NB4 (cell line): ENCODE data around the gene WDR1.
A peak's percentile ranks its signal among the peaks of the same experiment; 100 is the strongest.

ENCODE experiments used
- DNase-seq: peaks from one replicate; pipeline ENCODE4 v3.0.0; 2010; ENCODE audit warnings: low read depth
- H3K4me3 ChIP-seq: one replicate; pipeline ENCODE4 v1.5.1; 2011; ENCODE audit warnings: mild to moderate bottlenecking, low read depth, low read length, moderate library complexity
- MYC ChIP-seq: IDR thresholded peaks from 2 replicates; pipeline ENCODE4 v1.6.1; 2011; ENCODE audit warnings: low read depth, low read length
- POLR2A ChIP-seq: IDR thresholded peaks from 2 replicates; pipeline ENCODE4 v1.6.1; 2011; ENCODE audit warnings: mild to moderate bottlenecking; ENCODE audit not compliant: insufficient read length; ENCODE audit errors: extremely low read depth
- TF ChIP-seq, protein P1 (sequence below): IDR thresholded peaks from one replicate; pipeline ENCODE4 v1.5.1; 2012; ENCODE audit warnings: low read depth, low read length
- TF ChIP-seq, protein P2 (sequence below): IDR thresholded peaks from 2 replicates; pipeline ENCODE4 v1.6.1; 2011; ENCODE audit warnings: low read depth, low read length

The WDR1 gene

DNA sequence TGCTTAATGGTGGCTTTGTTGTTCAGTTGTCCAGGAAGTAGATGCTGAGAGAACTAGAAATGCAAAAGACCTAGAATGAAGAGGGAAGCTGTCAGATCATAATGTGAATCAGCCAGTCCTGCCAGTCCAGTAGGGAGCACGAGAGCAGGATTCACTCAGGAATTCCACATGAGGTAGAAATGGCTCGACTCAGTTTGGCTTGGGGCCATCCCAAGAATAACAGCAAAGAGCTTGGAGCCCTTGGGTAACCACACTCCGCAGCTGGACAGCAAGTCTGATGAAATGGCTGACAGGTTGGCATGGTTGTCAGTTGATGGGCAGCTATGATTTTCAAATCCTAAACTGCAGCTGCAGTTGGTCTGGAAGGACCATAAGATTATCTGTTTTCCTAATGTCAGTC is 44.5 kb upstream of the WDR1 start:
- TF ChIP-seq POLR2A (no peak), MYC (no peak)
- TF ChIP-seq, protein P1, sequence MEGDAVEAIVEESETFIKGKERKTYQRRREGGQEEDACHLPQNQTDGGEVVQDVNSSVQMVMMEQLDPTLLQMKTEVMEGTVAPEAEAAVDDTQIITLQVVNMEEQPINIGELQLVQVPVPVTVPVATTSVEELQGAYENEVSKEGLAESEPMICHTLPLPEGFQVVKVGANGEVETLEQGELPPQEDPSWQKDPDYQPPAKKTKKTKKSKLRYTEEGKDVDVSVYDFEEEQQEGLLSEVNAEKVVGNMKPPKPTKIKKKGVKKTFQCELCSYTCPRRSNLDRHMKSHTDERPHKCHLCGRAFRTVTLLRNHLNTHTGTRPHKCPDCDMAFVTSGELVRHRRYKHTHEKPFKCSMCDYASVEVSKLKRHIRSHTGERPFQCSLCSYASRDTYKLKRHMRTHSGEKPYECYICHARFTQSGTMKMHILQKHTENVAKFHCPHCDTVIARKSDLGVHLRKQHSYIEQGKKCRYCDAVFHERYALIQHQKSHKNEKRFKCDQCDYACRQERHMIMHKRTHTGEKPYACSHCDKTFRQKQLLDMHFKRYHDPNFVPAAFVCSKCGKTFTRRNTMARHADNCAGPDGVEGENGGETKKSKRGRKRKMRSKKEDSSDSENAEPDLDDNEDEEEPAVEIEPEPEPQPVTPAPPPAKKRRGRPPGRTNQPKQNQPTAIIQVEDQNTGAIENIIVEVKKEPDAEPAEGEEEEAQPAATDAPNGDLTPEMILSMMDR, result no peak
- TF ChIP-seq, protein P2, sequence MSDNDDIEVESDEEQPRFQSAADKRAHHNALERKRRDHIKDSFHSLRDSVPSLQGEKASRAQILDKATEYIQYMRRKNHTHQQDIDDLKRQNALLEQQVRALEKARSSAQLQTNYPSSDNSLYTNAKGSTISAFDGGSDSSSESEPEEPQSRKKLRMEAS, result no peak
- H3K4me3 ChIP-seq, result no peak overlapping the region
- DNase-seq, result no peak

DNA sequence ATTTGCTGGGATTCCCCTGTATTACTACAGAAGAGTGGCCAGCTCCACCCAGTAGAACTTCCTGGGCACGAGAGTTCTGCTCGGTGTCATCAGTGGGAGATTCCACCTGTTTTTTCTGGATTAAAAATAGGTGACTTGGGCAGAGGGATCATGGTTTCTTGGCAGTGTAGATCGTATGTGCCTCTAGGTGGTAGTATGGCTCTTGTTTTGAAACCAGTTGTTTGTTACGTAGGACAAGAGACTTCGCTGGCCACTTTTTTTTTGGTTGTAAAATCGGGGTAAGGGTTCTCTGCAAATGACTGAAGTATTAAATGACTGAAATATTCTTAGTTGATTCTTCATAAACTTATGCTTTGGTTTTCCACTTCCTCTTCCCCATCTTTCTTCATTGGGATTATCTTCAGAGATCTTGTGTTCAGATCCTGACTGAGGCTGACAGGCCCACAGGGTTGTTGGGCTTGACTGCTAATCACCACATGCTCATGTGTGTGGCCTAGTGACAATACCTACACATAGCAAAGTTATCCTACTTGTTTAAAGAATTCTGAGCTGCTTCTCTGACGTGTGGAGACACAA is 43.8 kb upstream of the WDR1 start:
- DNase-seq, result peak; percentile 62
- TF ChIP-seq MYC (no peak), POLR2A (no peak)
- TF ChIP-seq, protein P1, result peak; percentile 58
- TF ChIP-seq, protein P2, result no peak

DNA sequence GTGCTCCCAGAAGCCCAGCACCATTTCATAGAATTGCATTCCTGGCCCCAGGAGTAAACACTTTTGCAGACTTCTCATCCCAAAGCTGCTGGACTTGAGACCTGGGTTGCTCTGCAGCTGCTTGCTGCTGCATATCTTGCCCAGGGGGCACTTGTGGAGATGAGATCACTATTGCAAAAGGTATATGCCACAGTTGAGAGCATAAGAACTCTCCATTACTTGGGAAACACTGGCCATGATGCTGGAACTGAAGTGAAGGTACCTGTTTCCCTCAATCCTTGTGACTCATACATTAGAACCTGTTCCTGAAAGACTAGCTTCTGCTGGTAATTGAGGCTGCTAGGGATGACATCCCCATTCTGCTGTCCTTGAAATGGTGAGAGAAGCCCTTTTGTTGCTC is 43.1 kb upstream of the WDR1 start:
- H3K4me3 ChIP-seq, result no peak overlapping the region
- TF ChIP-seq, protein P2, result no peak
- no peak for TF ChIP-seq POLR2A
- no peak for TF ChIP-seq MYC
- TF ChIP-seq, protein P1, result no peak
- DNase-seq, result no peak

More for the DNA sequence above, 43.8 kb upstream of the WDR1 start:
- H3K4me3 ChIP-seq, result no peak overlapping the region

DNA sequence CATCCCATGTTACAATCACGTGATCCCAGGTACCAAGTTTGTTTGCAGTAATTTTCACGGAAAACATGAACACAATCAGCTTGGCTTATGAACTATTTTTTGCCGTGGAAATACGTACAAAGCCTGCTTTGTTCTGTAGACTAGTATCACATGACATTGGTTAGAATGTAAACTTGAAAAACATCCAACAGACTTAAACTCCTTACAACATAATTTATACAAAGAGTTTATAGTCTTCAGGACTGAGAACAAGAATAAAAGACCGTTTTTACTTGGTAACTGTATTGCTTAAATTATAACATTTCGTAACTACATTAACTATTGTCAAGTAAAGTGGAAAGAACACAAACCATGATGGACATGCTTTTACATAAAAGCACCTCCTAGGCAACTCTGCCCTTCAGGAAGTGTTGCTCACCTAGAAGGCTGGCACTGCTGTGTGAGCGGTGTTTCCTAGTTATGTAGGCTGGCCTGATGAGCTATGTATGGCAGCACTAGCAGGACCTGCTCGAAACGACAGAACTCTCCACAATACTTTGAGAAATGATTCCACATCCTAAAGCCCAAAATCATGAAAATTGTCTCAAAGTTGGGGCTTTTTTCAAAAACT is 41.8 kb upstream of the WDR1 start:
- TF ChIP-seq MYC (no peak), POLR2A (no peak)
- TF ChIP-seq, protein P1, result no peak
- TF ChIP-seq, protein P2, result no peak
- DNase-seq, result no peak
- H3K4me3 ChIP-seq, result no peak overlapping the region

DNA sequence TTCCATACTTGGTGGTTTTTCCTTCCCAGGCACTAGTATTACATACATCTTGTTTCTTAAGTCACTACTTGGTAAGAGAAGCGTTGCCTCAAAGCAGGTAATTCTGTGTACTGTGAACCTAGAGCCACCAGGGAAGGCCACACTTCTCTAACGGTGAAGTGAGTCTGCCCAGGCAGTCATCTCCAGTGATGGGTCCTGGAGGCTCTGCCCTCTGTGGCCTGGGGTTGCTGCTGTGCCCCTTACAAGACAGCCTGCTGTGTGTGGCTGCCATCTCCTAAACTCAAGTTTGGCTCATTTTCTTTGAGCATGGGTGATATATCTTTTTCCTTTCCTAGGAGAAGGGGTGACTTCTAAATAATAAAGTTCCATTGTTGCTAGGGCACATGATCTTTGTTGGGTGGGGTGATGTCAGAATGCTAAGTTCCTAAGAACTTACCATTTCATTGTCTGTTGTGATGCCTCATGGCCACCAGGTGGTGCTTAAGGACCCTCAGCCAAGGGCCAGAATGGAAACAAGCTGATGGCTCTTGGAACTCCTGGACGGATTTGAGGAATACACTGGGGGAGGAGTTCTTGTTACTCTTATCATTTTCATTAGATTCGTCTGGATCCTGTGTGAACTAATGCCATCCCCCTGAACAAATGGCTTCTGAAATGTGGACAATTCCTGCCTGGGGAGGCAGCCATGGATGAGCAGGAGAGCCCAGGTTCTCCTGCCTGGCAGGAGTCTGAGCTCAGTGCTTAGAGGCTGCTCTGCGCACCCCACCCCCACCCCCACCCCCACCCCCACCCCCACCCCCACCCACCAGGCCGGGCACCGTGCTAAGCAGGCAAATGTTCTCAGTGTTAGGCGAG is 41.1 kb upstream of the WDR1 start:
- DNase-seq, result peak; percentile 72
- TF ChIP-seq, protein P1, result peak; percentile 93
- no peak for TF ChIP-seq MYC
- TF ChIP-seq, protein P2, result 0 out of 2 replicates have a peak, but pooled peaks have one; percentile 35
- H3K4me3 ChIP-seq, result no peak overlapping the region
